ENCODE data around the gene VPS54.
A peak's percentile ranks its signal among the peaks of the same experiment; 100 is the strongest.

VPS54 gene

DNA sequence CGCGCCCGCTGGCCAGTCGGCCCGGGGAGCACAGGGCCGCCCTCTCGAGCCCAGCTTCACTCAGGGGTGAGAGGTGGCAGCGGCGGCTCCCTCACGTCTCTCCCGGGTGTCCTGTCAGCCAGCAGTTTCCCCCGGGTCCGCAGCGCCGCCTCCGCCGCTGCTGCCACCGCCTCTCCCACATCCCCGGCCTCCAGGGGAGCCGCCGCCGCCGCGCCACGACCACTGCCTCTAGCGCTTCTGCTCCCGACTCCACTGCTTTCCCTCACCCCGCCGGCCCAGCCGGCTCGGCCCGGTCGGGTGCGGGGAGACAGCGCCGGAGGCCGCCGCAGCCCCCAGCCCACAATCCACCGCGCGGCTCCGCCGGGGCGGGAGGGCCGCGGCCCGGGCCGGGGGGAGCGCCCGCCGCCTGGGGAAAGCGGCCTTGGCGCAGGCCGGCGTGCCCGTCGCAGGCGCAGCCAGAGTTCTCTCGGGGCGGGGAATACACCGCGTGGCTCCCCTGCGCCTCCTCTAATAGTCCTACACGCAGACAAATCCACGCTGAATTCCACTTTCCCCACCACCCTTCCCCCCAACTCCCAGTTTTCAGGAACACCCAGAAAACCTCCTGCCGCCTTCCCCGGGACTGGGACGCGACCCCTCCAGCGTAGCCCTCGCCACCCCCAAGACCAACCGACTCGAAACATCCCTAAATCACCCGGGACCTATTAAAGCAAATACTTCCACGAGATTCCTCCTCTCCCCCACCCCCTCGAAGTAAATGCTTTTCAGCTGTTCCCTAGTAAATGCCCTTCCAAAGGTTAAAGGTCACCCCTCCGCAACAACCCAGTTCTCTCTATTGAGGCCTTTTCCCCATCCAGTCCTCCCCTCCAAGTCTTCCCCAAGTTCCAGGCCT lies at the start of gene VPS54:
Gene VPS54, minus strand, starts transcription at position 346 of the 892 bp plus-strand sequence. CDS start 35,429 bp downstream, outside the sequence.
- peak; percentile 66 for DNase-seq

DNA sequence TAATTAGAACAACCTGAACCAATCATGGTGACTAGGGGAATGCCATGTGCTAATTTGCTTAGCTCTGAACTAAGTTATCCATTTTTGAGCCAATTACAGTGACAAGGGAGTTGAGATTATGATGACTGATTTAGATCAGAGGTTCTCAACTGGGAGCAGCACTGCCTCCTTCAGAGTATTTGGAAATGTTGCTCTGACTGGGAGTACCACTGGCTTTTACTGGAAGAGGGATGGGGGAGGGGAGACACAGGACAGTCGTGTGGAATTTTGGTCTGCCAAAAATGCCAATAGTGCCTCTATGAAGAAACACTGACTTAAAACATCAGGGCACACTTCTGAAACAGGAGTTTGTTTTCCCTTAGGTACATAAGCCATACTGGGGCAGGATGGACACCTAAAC lies 48.1 kb upstream of the VPS54 start:
- DNase-seq: no peak

DNA sequence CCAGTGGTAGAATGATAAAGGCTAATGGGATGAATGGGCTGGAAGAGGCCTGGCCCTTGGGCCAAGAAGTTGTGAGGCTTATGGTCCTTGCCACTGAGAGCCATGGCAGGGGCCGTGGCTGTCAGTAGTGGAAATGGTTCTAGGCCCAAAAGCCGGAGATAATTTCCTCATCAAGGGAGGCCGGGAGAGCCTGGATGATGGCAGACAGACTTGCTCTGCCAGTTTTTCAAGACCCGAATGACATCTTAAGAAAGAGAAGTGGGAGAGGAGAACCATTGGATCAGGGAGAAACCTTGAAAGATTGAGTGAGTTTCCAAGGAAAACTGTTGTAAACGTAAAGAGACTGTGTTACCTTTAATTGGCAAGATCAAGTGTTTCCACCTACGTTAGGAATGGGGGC lies 46.3 kb upstream of the VPS54 start:
- no peak for DNase-seq

GRCh38 chr2:64063924-64064331 lies 44.7 kb upstream of the VPS54 start:
- no peak for DNase-seq

DNA sequence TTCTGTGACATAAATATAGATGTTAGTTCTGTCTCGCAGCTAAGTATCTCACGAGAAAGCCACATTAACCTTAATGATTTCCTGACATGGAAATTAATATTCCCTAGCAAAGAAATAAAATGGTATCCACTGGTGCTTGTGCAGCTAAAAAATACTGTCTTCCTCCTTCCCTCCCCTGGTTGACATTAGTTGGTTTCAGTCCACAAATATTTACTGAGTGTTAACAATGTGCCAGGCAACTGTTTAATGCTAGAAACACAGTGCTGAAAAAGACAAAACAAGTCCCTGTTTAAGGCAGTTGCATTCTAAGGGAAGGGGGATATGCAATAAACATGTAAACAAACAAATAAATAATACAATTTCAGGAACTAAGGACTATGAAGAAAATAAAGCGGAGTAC lies 44.2 kb upstream of the VPS54 start:
- no peak for DNase-seq

- no peak for DNase-seq
These were observed 43.6 kb upstream of the VPS54 start for GRCh38 chr2:64062840-64063239.

GRCh38 chr2:64059270-64059669 lies 40.0 kb upstream of the VPS54 start:
- DNase-seq: no peak

GRCh38 chr2:64056021-64056420 lies 36.8 kb upstream of the VPS54 start:
- no peak for DNase-seq

GRCh38 chr2:64054161-64054915 lies 35.1 kb upstream of the VPS54 start:
- no peak for DNase-seq

- DNase-seq: no peak
These were observed 33.4 kb upstream of the VPS54 start for GRCh38 chr2:64052463-64053241.

- peak; percentile 81 for DNase-seq
These were observed 30.5 kb upstream of the VPS54 start for GRCh38 chr2:64049633-64050220.

- no peak for DNase-seq
These were observed 26.7 kb upstream of the VPS54 start for GRCh38 chr2:64045938-64046337.

- DNase-seq: no peak
These were observed 20.9 kb upstream of the VPS54 start for GRCh38 chr2:64040161-64040560.

GRCh38 chr2:64036034-64036705 lies 16.9 kb upstream of the VPS54 start:
- peak; percentile 62 for DNase-seq

DNA sequence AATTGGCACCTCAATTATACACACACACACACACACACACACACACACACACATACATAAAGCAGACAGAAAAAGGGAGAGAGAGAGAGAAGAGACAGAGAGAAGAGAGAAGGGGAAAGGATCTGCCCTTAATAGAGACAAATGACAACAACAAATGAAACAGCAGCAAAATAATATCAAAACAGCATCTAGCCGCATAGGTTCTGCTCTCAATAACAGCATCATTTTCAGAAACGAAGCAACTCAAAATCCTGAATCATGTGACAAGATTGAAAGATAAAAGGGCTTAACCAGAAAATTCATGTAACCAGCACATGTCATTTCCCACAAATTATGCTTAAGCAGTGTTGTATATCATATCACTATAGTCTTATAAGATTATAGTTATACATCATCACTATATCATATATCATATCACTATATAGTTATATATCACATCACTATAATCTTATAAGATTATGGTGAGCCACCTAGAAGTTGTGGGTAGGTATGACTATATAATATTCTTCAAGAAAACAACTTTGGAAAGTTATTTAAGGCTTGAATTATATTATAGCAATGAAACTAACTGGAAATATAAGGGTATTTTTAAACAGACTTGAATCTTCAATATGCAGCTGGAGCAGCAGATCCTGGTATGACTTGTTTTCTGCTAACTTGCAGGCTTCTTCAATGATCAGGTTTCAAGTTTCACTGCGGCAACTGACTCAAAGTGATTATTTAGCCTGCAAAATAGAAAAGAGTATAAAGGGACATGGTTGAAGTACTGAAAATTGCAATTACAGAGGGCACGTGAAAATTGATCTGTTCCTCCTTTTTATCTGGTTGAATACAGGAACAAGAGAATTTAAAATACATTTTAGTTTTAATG lies 16.1 kb upstream of the VPS54 start:
- DNase-seq: peak; percentile 62

GRCh38 chr2:64029116-64029665 lies 10.0 kb upstream of the VPS54 start:
- no peak for DNase-seq

DNA sequence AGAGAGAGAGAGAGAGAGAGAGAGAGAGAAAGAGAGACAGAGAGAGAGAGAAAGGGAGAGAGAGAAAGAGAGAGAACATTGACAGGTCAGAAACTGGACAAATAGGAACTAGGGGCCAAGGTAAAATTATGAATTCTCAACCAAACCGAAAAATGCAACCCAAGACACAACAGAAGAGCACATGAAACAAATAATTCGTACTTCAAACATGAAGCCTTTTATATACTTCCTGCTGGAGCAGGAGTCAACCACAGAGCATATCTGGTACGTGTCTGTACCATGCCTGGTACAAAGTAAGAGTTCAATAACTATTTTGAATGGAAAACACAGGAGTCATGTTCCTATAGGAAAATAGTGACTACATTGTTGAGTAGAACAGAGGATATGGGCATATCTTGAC lies 6.5 kb upstream of the VPS54 start:
- DNase-seq: no peak

- DNase-seq: no peak
These were observed 5.2 kb upstream of the VPS54 start for GRCh38 chr2:64024259-64024949.

DNA sequence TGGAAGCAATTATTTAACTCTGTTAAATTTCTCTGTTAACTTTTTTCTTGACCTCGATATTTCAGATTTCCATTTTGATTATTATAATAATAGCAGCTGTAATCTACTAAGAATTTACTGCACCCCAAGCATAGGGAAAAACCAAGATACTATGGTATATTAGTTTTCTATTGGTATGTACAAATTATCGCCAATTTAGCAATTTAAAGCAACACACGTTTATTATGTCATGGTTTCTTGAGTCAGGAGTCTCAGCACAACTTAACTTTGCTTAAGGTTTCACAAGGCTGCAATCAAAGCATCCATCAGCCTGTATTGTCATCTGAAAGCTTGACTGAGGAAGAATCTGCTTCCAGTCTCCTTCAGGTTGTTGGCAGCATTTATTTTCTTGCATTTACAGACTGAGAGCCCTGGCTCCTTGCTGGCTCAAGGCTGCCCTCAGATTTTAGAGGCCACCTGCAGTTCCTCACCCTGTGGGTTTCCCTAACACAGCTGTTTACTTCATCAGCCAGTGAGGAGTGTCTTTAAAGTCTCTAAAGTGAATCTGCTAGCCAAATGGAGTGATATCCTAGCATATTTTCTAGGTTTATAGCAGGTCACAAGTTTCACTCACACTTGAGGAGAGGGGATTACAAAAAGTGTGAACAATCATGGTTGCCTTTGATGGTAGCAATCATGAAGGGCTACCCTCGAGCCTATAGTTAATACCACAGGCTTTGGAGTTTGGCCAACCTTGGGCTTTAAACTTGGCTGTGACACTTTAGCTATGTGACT lies 4.4 kb upstream of the VPS54 start:
- DNase-seq: no peak

Measured in NCI-H2227 treated with DMSO at 0.1 percent for 48 hours (cell line).